UCSD-AML1 (cell line): ENCODE data around the gene NDEL1.

ENCODE experiments used
- DNase-seq: peaks from one replicate; lab custom pipeline; 2025; ENCODE audit not compliant: unreplicated experiment; lab: John Stamatoyannopoulos, UW

NDEL1 gene

DNA sequence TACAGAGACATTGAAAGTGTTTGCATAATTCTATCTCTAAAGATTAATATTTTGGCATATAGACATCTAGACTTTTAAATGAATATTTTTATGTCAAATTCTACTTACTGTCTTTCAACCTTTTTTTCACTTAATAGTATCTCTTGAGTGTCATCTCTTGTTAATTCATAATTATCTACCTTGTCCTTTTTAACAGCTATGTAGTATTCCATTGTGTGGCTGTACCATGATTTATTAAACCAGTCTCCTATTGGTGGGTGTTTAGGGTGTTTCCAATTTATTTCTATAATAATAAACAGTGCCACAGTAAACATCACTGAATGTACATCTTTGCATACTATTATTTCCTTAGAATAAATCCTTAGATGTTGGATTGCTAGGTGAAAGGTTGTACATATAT, 21.7 kb upstream of the NDEL1 start:
- no peak for DNase-seq

DNA sequence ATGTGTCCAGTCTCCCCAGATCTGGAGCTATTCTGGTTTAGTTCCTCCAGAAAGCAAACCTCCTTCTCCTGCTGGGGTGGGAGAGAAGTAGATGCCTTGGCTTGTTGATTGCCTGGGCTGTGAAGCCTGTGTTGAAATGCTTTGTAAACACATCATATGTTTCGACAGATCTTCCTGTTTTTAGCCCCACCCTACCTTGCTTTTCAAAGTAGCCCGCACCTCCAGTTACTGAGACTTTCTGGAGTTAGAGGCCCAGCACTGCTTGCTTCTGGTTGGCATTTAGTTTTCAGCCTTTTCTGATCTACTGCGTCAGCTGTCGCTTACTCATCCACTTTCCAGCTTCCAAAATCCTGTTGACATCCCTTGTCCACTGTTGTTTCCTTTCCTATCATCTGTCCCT, 17.9 kb upstream of the NDEL1 start:
- no peak for DNase-seq

GRCh38 chr17:8418471-8418870, 17.2 kb upstream of the NDEL1 start:
- no peak for DNase-seq

GRCh38 chr17:8419305-8419704, 16.4 kb upstream of the NDEL1 start:
- no peak for DNase-seq

- DNase-seq: no peak
These were observed 15.4 kb upstream of the NDEL1 start for GRCh38 chr17:8420041-8420934.

- no peak for DNase-seq
These were observed 14.1 kb upstream of the NDEL1 start for GRCh38 chr17:8421571-8421970.

- no peak for DNase-seq
These were observed 9.5 kb upstream of the NDEL1 start for GRCh38 chr17:8426094-8426720.

DNA sequence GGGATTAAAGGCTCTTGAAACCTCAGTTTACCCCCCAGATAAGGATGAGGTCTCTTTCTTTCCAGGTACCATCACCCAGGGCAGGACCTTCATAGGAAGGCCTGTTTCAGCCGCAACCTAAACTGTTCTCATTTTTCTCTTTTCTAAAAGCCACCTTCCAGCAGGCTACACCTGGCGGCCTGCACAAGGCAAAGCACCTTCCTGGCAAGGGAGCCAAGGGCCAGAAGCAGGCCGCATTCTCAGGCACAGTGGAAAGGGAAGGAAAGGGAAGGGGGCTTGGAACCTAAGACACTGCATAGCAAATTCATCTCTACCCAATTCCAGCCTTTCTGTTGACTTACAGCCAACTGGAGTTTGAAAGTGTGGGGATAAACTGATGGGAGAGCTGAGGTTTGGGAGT, 8.9 kb upstream of the NDEL1 start:
- no peak for DNase-seq

GRCh38 chr17:8430966-8431365, 4.7 kb upstream of the NDEL1 start:
- no peak for DNase-seq

GRCh38 chr17:8436169-8436843, 622 bp downstream of the NDEL1 start:
- peak; percentile 67 for DNase-seq

- DNase-seq: no peak
These were observed 1.1 kb downstream of the NDEL1 start for GRCh38 chr17:8436844-8437171.

DNA sequence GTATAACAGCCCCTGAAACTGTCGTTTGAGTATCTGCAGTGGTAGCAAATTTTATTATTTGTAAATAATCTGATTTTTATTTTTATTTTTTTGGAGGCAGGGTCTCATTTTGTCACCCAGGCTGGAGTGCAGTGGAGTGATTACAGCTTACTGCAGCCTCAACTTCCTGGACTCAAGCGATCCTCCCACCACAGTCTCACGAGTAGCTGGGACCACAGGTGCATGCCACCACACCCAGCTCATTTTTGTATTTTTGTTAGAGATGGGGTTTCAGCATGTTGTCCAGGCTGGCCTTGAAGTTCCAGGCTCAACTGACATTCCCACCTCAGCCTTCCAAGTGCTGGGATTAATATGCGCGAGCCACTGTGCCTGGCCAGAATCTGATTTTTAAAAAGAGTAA, 2.8 kb downstream of the NDEL1 start:
- DNase-seq: no peak

DNA sequence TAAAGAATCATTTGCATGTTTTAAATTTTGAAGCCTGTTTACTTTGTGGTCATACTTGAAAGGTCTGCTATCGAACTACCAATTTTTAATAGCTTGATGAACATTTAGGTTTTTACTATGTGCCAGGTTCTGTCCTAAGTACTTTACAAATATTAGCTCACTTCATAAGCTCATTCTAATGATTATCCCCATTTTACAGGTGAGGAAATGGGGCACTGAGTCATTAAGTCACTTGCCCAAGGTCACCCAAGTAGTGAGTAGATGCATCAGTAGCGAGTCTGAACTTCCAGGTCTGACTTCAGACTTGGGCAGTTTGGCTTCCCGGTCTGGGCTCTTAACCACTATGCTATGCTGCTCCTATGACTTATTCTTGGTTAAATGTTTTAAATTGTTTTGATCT, 4.0 kb downstream of the NDEL1 start:
- no peak for DNase-seq

DNA sequence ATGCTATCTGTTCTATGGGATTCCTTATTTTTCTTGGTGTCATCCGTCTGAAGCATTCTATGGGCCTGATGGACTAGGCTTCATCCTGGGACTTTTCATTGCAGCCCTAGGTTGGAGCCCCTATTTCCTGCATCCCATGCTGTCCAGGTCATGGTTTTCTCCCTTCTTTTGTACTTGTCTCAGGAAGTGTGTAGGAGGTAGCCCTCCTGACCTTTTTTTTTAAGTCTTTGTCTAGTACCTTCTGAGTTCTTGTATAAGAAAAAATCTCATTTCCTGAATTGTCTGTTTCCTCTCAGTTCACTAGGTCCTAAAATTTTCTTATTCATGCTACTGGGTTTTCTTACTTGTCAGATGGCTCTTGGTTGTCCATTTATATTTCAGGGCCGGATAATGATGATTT, 6.0 kb downstream of the NDEL1 start:
- no peak for DNase-seq

GRCh38 chr17:8442310-8442709, 6.6 kb downstream of the NDEL1 start:
- no peak for DNase-seq

DNA sequence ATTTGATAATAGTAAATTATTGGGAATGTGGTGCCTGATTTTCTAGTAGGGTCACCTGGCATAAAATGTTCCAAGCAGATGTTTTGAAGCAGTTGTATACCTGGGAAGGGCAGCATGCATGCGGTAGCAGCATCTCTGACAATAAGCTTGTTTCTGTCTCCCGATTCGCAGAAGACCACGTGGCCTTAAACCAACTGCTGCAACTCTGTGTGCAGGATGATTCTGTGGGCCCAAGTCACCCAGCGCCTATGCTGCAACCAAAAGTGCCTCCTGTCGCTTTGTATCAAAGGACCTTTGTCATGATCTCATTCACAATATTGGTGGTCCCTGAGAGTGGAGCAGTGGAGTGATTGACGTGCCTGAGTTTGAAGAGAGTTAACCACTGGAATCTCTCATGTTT, 8.1 kb downstream of the NDEL1 start:
- no peak for DNase-seq

DNA sequence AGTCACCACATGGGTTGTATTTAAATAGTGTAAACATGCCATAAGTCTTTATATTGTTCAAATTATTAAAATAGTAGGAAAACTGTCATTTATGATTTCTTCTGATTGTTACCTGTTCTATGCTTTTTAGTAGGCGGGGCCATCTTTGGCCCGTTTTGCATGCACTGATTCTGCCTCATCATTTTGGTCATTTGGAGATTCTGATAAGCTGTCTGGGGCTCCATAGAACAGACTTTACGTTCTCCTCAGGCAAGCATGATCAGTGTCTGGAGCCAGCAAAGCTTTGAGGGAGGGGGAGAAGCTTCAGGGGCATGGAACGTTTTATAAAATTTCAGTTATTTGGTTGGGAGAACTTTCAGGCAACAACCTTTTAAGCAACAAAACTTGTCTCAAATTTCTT, 8.8 kb downstream of the NDEL1 start:
- DNase-seq: no peak

- no peak for DNase-seq
These were observed 9.9 kb downstream of the NDEL1 start for GRCh38 chr17:8445536-8445935.

DNA sequence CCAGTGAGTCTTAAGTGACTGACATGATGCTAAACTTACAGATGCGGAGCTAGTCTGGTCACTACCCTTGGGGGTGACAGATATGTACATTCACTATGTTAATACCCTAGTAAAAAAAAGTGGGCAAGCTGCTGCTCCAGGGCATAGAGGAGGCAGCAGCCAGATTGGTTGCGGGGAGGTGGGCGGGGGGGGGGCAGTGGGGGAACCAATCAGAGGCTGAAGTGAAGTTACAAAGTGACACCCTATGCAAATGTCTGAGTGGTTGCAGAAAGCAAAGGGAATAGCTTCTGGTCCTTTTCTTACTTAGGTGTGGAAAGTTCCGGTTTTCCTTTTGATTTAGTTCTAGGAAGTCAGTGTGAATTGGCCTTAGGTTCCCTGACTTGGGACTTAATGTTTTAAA, 12.1 kb downstream of the NDEL1 start:
- no peak for DNase-seq

- no peak for DNase-seq
These were observed 12.6 kb downstream of the NDEL1 start for GRCh38 chr17:8448310-8448709.

GRCh38 chr17:8451933-8452614, 16.4 kb downstream of the NDEL1 start:
- DNase-seq: no peak

- DNase-seq: no peak
These were observed 17.6 kb downstream of the NDEL1 start for GRCh38 chr17:8453326-8453725.
